Measurements from ENCODE around the gene FREM2. TPM values are rescaled to one million over a fixed set of nuclear protein-coding genes. Genes with fewer than 3 reads are reported as not detected.

FREM2 gene
- total RNA-seq, 4 donors from 2014 or later, result under 0.01 to 34.3 (median 2.5) TPM

GRCh38 chr13:38898481-38898880 is 211.6 kb downstream of the FREM2 start:
- Histone ChIP-seq H3K27me3 (no peaks in the 10 kb centered on the region), H3K4me3 (no peak overlapping the region), H3K4me1 (no peaks in the 10 kb centered on the region), H3K27ac (no peak overlapping the region), H3K36me3 (no peaks in the 10 kb centered on the region), H3K9me3 (no peaks in the 10 kb centered on the region)
- DNase-seq, result no peak
- intact Hi-C loops (cut with DNase I; ENCODE audit: low total_unique reads), result no loop called here
- TF ChIP-seq, protein P1, sequence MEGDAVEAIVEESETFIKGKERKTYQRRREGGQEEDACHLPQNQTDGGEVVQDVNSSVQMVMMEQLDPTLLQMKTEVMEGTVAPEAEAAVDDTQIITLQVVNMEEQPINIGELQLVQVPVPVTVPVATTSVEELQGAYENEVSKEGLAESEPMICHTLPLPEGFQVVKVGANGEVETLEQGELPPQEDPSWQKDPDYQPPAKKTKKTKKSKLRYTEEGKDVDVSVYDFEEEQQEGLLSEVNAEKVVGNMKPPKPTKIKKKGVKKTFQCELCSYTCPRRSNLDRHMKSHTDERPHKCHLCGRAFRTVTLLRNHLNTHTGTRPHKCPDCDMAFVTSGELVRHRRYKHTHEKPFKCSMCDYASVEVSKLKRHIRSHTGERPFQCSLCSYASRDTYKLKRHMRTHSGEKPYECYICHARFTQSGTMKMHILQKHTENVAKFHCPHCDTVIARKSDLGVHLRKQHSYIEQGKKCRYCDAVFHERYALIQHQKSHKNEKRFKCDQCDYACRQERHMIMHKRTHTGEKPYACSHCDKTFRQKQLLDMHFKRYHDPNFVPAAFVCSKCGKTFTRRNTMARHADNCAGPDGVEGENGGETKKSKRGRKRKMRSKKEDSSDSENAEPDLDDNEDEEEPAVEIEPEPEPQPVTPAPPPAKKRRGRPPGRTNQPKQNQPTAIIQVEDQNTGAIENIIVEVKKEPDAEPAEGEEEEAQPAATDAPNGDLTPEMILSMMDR (IDR thresholded peaks at IDR 0.05), result no peak
- no peak for TF ChIP-seq POLR2A (IDR thresholded peaks at IDR 0.05)

GRCh38 chr13:38899571-38899970 is 212.7 kb downstream of the FREM2 start:
- Histone ChIP-seq H3K36me3 (no peaks in the 10 kb centered on the region), H3K27ac (no peak overlapping the region), H3K4me1 (no peaks in the 10 kb centered on the region), H3K27me3 (no peaks in the 10 kb centered on the region), H3K4me3 (no peak overlapping the region), H3K9me3 (no peaks in the 10 kb centered on the region)
- intact Hi-C loops (cut with DNase I; ENCODE audit: low total_unique reads), result no loop called here
- no peak for DNase-seq
- TF ChIP-seq POLR2A (IDR thresholded peaks at IDR 0.05), result no peak
- TF ChIP-seq, protein P1 (IDR thresholded peaks at IDR 0.05), result no peak

- intact Hi-C loops (cut with DNase I; ENCODE audit: low total_unique reads), result no loop called here
- Histone ChIP-seq H3K4me1 (no peaks in the 10 kb centered on the region), H3K36me3 (no peaks in the 10 kb centered on the region), H3K4me3 (no peak overlapping the region), H3K27me3 (no peaks in the 10 kb centered on the region), H3K27ac (no peak overlapping the region), H3K9me3 (no peaks in the 10 kb centered on the region)
- no peak for DNase-seq
- TF ChIP-seq, protein P1 (IDR thresholded peaks at IDR 0.05), result no peak
Measured at GRCh38 chr13:38900188-38900587, 213.3 kb downstream of the FREM2 start.

- Histone ChIP-seq H3K36me3 (no peaks in the 10 kb centered on the region), H3K4me1 (no peaks in the 10 kb centered on the region), H3K4me3 (no peak overlapping the region), H3K27me3 (no peaks in the 10 kb centered on the region), H3K9me3 (no peaks in the 10 kb centered on the region), H3K27ac (no peak overlapping the region)
- TF ChIP-seq POLR2A (IDR thresholded peaks at IDR 0.05), result no peak
- TF ChIP-seq, protein P1 (IDR thresholded peaks at IDR 0.05), result no peak
- intact Hi-C loops (cut with DNase I; ENCODE audit: low total_unique reads), result no loop called here
- DNase-seq, result no peak
Measured at GRCh38 chr13:38902551-38902950, 215.7 kb downstream of the FREM2 start.

- no peak for DNase-seq
- H3K36me3 ChIP-seq, result no peaks in the 10 kb centered on the region
- intact Hi-C loops (cut with DNase I; ENCODE audit: low total_unique reads), result no loop called here
- no peak overlapping the region for H3K4me3 ChIP-seq
- TF ChIP-seq, protein P1 (IDR thresholded peaks at IDR 0.05), result no peak
- no peak for TF ChIP-seq POLR2A (IDR thresholded peaks at IDR 0.05)
- no peaks in the 10 kb centered on the region for H3K4me1 ChIP-seq
- H3K27me3 ChIP-seq, result no peaks in the 10 kb centered on the region
- H3K9me3 ChIP-seq, result no peaks in the 10 kb centered on the region
- H3K27ac ChIP-seq, result no peak overlapping the region
Measured at GRCh38 chr13:38905081-38905480, 218.2 kb downstream of the FREM2 start.
